WTC11 (cell line): Measurements from ENCODE around the gene MYH14. TPM values are rescaled to one million over a fixed set of nuclear protein-coding genes. Genes with fewer than 3 reads are reported as not detected.
A peak's percentile ranks its signal among the peaks of the same experiment; 100 is the strongest.

Experiments
- ATAC-seq: fragments of 200-7000 bp; cut with Tn5 transposase; 2 replicates; pipeline ENCODE4 v1.10.0; 2021; ENCODE audit warnings: mild to moderate bottlenecking, moderate library complexity
- CTCF ChIA-PET: fragments of 300-600 bp; sonication (Branson Sonifier 250); formaldehyde crosslinking; loops from one replicate; lab custom pipeline; 2021; ENCODE audit warnings: antibody characterized with exemption; lab: Charles Lee
- POLR2A ChIA-PET: fragments of 350-600 bp; sonication (Branson Sonifier 250); formaldehyde crosslinking; loops from one replicate; lab custom pipeline; 2021; ENCODE audit warnings: antibody characterized with exemption; lab: Charles Lee
- DNase-seq: peaks from one replicate; pipeline ENCODE4 v3.0.0; 2021; ENCODE audit warnings: low spot score
- H3K27ac Mint-ChIP-seq: 2 replicates; pipeline ENCODE4 v1.8.0; 2021; ENCODE audit warnings: mixed read lengths
- H3K27me3 Mint-ChIP-seq: 2 replicates; pipeline ENCODE4 v1.8.0; 2021; ENCODE audit warnings: low read depth, mild to moderate bottlenecking, moderate library complexity, mixed read lengths
- H3K36me3 Mint-ChIP-seq: 2 replicates; pipeline ENCODE4 v1.8.0; 2021; ENCODE audit warnings: mixed read lengths
- H3K4me1 Mint-ChIP-seq: 2 replicates; pipeline ENCODE4 v1.8.0; 2022; ENCODE audit warnings: mixed read lengths
- H3K4me3 Mint-ChIP-seq: 2 replicates; pipeline ENCODE4 v1.8.0; 2021; ENCODE audit warnings: mild to moderate bottlenecking, moderate library complexity, mixed read lengths
- H3K9me3 Mint-ChIP-seq: 2 replicates; pipeline ENCODE4 v1.8.0; 2021; ENCODE audit warnings: mixed read lengths
- AR ChIP-seq: fragments of 250-450 bp; sonication (Bioruptor Pico); IDR thresholded peaks from 2 replicates; pipeline ENCODE4 v1.9.0; 2021; ENCODE audit warnings: mild to moderate bottlenecking
- ARID4B ChIP-seq: sonication (generic); formaldehyde crosslinking; IDR thresholded peaks from 2 replicates; pipeline ENCODE4 v1.8.0; 2023; ENCODE audit warnings: missing genetic modification reagents, mild to moderate bottlenecking, borderline replicate concordance
- ATF2 ChIP-seq: sonication (generic); formaldehyde crosslinking; IDR thresholded peaks from 2 replicates; pipeline ENCODE4 v1.8.1; 2022; ENCODE audit warnings: low read depth, missing genetic modification reagents, borderline replicate concordance
- GTF2I ChIP-seq: fragments of 250-450 bp; sonication (Bioruptor Pico); conservative IDR thresholded peaks from 2 replicates; pipeline ENCODE4 v1.4.0; 2021; ENCODE audit warnings: mild to moderate bottlenecking
- MXD4 ChIP-seq: fragments of 250-450 bp; sonication (Bioruptor Pico); IDR thresholded peaks from 2 replicates; pipeline ENCODE4 v1.8.0; 2021; ENCODE audit warnings: mild to moderate bottlenecking, moderate library complexity, borderline replicate concordance
- NR1H2 ChIP-seq: sonication (generic); formaldehyde crosslinking; IDR thresholded peaks from 2 replicates; pipeline ENCODE4 v1.9.0; 2021; ENCODE audit warnings: mild to moderate bottlenecking, moderate library complexity, missing genetic modification reagents
- OVOL2 ChIP-seq: fragments of 250-450 bp; sonication (Bioruptor Pico); IDR thresholded peaks from 2 replicates; pipeline ENCODE4 v1.9.0; 2021; ENCODE audit warnings: mild to moderate bottlenecking, borderline replicate concordance
- SOX15 ChIP-seq: fragments of 250-450 bp; sonication (Bioruptor Pico); IDR thresholded peaks from 2 replicates; pipeline ENCODE4 v1.9.0; 2021; ENCODE audit warnings: mild to moderate bottlenecking
- ZBTB43 ChIP-seq: sonication (generic); formaldehyde crosslinking; IDR thresholded peaks from 2 replicates; pipeline ENCODE4 v1.8.1; 2023; ENCODE audit warnings: mild to moderate bottlenecking, missing genetic modification reagents
- ZMAT4 ChIP-seq: fragments of 250-450 bp; sonication (Bioruptor Pico); IDR thresholded peaks from 2 replicates; pipeline ENCODE4 v1.9.0; 2021; ENCODE audit warnings: mild to moderate bottlenecking
- ZNF121 ChIP-seq: sonication (generic); formaldehyde crosslinking; IDR thresholded peaks from 2 replicates; pipeline ENCODE4 v1.8.0; 2023; ENCODE audit warnings: missing genetic modification reagents
- ZNF138 ChIP-seq: sonication (generic); formaldehyde crosslinking; conservative IDR thresholded peaks from 2 replicates; pipeline ENCODE4 v1.8.1; 2022; ENCODE audit warnings: mild to moderate bottlenecking, moderate library complexity, missing genetic modification reagents
- ZNF219 ChIP-seq: sonication (generic); formaldehyde crosslinking; IDR thresholded peaks from 2 replicates; pipeline ENCODE4 v1.8.0; 2023; ENCODE audit warnings: missing genetic modification reagents, mild to moderate bottlenecking, borderline replicate concordance
- ZNF317 ChIP-seq: sonication (generic); formaldehyde crosslinking; IDR thresholded peaks from 2 replicates; pipeline ENCODE4 v1.8.1; 2023; ENCODE audit warnings: low read depth, mild to moderate bottlenecking, moderate library complexity, missing genetic modification reagents, borderline replicate concordance
- ZNF396 ChIP-seq: fragments of 250-450 bp; sonication (Bioruptor Pico); IDR thresholded peaks from 2 replicates; pipeline ENCODE4 v1.8.0; 2021; ENCODE audit warnings: mild to moderate bottlenecking, moderate library complexity, borderline replicate concordance
- ZNF512 ChIP-seq: sonication (generic); formaldehyde crosslinking; IDR thresholded peaks from 2 replicates; pipeline ENCODE4 v1.8.1; 2022; ENCODE audit warnings: missing genetic modification reagents, borderline replicate concordance
- total RNA-seq: library from RNA; stranded (reverse); gene quantifications from 3 replicates; pipeline ENCODE4 v1.2.3, GENCODE V29; 2021

Gene MYH14
- total RNA-seq, 1 experiment from 2014 or later: 25.8 TPM

GRCh38 chr19:50197348-50197747 is 6.1 kb upstream of the MYH14 start:
- ChIA-PET POLR2A (no interaction called here), CTCF (interaction anchor here (1.3 kb wide), 1 partner anchor 160 kb away, joined by 4 read pairs; no protein-coding TSS in a partner anchor)
- no peak overlapping the region for H3K4me3 Mint-ChIP-seq
- no peak overlapping the region for H3K27ac Mint-ChIP-seq
- H3K4me1 Mint-ChIP-seq: peaks cover 3% of the 10 kb centered on the region; the same call in 1 of the 2 replicates
- no peaks in the 10 kb centered on the region for H3K9me3 Mint-ChIP-seq
- TF ChIP-seq GTF2I (CRISPR knock-in tag) (peak; percentile 43; the same call in 1 of the 2 replicates), ZNF512 (no peak)
- peaks cover 47% of the 10 kb centered on the region for H3K27me3 Mint-ChIP-seq
- H3K36me3 Mint-ChIP-seq: no peaks in the 10 kb centered on the region
- DNase-seq (no peak), ATAC-seq (no peak)

- H3K27ac Mint-ChIP-seq: no peak overlapping the region
- TF ChIP-seq NR1H2 (CRISPR knock-in tag): no peak
- no peak for TF ChIP-seq ZNF512
- no peak for TF ChIP-seq ZNF396 (CRISPR knock-in tag)
- no peak for TF ChIP-seq ZNF317 (CRISPR knock-in tag)
- TF ChIP-seq ZNF121 (CRISPR knock-in tag): no peak
- no peak for TF ChIP-seq ATF2 (CRISPR knock-in tag)
- TF ChIP-seq ZNF138 (CRISPR knock-in tag): no peak
- no peak for TF ChIP-seq AR (CRISPR knock-in tag)
- no peak for TF ChIP-seq ZMAT4
- TF ChIP-seq SOX15 (CRISPR knock-in tag): no peak
- no peak for TF ChIP-seq ARID4B (CRISPR knock-in tag)
- no peak for TF ChIP-seq OVOL2 (CRISPR knock-in tag)
- no peak for TF ChIP-seq ZNF219 (CRISPR knock-in tag)
- no peak for TF ChIP-seq ZBTB43
- no peak for TF ChIP-seq MXD4
- TF ChIP-seq, all 79 proteins: peak for 0
- Mint-ChIP-seq H3K36me3 (no peaks in the 10 kb centered on the region), H3K27me3 (peaks cover 47% of the 10 kb centered on the region), H3K4me1 (peaks cover 5% of the 10 kb centered on the region; the same call in 1 of the 2 replicates), H3K9me3 (no peaks in the 10 kb centered on the region), H3K4me3 (no peak overlapping the region)
- ChIA-PET CTCF (interaction anchor here (0.7 to 2.3 kb wide), 3 partner anchors 12 to 52 kb away, joined by 3 to 8 read pairs (median 3); no protein-coding TSS in a partner anchor), POLR2A (no interaction called here)
- DNase-seq: no peak
- ATAC-seq: no peak
These were observed 4.8 kb upstream of the MYH14 start for GRCh38 chr19:50198431-50199258.
